NB4 (cell line): Measurements from ENCODE around the gene BARHL1.

Source experiments
- DNase-seq: peaks from one replicate; pipeline ENCODE4 v3.0.0; 2010; ENCODE audit warnings: low read depth
- H3K4me3 ChIP-seq: one replicate; pipeline ENCODE4 v1.5.1; 2011; ENCODE audit warnings: mild to moderate bottlenecking, low read depth, low read length, moderate library complexity
- MYC ChIP-seq: IDR thresholded peaks from 2 replicates; pipeline ENCODE4 v1.6.1; 2011; ENCODE audit warnings: low read depth, low read length
- POLR2A ChIP-seq: IDR thresholded peaks from 2 replicates; pipeline ENCODE4 v1.6.1; 2011; ENCODE audit warnings: mild to moderate bottlenecking; ENCODE audit not compliant: insufficient read length; ENCODE audit errors: extremely low read depth
- TF ChIP-seq, protein P1 (sequence below): IDR thresholded peaks from one replicate; pipeline ENCODE4 v1.5.1; 2012; ENCODE audit warnings: low read depth, low read length
- TF ChIP-seq, protein P2 (sequence below): IDR thresholded peaks from 2 replicates; pipeline ENCODE4 v1.6.1; 2011; ENCODE audit warnings: low read depth, low read length

Gene BARHL1

DNA sequence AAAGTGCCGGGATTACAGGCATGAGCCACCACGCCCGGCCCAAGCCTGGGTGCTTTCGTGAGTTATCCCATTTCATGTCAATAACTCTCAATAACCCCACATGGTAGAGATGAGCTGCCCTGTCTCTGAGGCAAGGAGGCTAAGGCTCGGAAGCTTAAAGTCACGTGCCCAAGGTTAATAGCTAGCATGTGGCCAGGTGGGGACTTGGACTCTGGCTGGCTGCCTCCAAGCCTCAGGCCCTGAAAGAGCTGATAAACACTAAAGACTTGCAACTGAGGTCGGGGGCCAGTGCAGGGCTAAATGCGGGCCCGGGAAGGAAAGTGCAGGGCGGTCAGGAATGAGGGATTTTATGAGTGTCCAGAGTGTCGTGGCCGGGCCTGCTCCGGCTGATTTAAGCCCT, 30.9 kb upstream of the BARHL1 start:
- no peak for TF ChIP-seq MYC
- TF ChIP-seq POLR2A, result no peak
- TF ChIP-seq, protein P1, sequence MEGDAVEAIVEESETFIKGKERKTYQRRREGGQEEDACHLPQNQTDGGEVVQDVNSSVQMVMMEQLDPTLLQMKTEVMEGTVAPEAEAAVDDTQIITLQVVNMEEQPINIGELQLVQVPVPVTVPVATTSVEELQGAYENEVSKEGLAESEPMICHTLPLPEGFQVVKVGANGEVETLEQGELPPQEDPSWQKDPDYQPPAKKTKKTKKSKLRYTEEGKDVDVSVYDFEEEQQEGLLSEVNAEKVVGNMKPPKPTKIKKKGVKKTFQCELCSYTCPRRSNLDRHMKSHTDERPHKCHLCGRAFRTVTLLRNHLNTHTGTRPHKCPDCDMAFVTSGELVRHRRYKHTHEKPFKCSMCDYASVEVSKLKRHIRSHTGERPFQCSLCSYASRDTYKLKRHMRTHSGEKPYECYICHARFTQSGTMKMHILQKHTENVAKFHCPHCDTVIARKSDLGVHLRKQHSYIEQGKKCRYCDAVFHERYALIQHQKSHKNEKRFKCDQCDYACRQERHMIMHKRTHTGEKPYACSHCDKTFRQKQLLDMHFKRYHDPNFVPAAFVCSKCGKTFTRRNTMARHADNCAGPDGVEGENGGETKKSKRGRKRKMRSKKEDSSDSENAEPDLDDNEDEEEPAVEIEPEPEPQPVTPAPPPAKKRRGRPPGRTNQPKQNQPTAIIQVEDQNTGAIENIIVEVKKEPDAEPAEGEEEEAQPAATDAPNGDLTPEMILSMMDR, result no peak
- TF ChIP-seq, protein P2, sequence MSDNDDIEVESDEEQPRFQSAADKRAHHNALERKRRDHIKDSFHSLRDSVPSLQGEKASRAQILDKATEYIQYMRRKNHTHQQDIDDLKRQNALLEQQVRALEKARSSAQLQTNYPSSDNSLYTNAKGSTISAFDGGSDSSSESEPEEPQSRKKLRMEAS, result no peak
- no peak for DNase-seq
- no peak overlapping the region for H3K4me3 ChIP-seq

DNA sequence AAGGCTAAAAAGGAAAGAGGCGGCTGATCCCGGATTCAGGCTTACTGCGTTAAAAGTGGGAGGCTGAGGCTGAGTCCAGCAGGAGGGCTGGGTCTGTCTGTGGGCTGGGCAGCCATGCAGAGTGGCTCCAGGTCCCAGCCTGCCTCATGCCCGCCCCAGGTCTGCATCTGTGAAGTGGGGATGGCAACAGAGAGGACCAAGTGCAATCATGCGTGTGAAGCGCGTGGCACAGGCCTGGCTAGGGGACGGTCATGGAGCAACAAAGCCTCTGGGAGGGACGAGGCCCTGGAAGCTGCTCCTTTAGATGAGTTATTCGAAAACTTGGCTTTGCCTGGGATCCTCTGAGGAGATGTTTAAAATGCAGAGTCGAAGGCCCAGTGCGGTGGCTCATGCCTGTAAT, 30.4 kb upstream of the BARHL1 start:
- no peak overlapping the region for H3K4me3 ChIP-seq
- TF ChIP-seq, protein P1, result no peak
- TF ChIP-seq POLR2A (no peak), MYC (no peak)
- TF ChIP-seq, protein P2, result no peak
- DNase-seq, result no peak

DNA sequence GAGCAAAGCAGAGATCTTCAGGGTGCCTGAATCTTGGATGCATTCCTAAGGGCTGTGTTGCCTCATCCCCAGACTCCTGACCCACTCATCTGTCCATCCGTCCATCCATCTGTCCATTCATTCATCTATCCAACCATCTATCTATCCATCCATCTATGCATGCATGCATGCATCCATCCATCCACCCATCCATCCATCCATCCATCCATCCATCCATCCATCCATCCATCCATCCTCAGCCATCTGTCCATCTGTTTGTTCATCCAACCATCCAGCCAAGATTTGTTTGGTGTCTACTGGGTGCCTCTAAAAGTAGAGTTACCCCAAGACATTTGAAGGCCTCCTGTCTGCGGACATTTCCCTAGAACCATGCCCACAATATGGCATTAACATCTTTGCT, 27.7 kb upstream of the BARHL1 start:
- no peak overlapping the region for H3K4me3 ChIP-seq
- TF ChIP-seq, protein P1, result no peak
- TF ChIP-seq, protein P2, result no peak
- TF ChIP-seq POLR2A (no peak), MYC (no peak)
- DNase-seq, result no peak

DNA sequence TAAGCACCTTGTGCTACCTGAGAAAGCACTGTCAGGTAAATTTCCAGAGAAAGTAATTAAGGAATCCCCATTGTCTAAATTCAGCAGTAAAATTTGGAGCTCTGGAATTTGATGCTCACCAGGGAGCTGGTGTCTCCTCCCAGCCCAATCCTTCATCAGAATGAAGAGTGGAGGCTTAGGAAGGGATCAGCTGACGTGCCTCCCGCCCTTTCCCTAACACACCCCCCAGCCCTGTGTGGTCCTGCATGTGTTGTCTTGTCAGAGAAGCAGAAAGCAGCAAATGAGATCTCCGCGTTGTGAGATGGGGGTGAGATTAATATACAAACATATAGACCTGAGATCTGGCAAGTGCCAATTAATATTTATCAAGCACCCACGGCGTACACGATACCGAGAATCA, 26.9 kb upstream of the BARHL1 start:
- H3K4me3 ChIP-seq, result no peak overlapping the region
- TF ChIP-seq, protein P1, result no peak
- TF ChIP-seq POLR2A, result no peak
- TF ChIP-seq, protein P2, result no peak
- TF ChIP-seq MYC, result no peak
- DNase-seq, result no peak

DNA sequence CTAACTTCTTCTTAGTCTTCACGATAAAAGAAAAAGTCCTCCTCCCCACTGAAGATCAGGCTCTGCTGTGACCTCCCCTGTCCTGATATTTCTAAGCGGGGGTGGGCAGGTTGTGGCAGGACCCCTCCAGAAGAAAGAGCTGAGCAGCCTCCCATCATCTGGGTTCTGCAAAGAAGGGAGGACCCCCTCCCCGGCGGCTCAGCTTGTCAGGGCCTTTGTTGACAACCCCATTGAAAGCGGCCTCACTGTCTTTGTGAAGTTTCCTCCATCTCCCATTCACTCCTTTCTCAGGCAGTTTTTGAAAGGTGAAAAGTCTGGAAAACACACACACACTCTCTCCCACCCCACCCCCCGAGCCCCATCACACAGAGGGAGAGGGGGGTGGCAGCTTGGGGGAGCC, 26.2 kb upstream of the BARHL1 start:
- TF ChIP-seq, protein P1, result no peak
- TF ChIP-seq POLR2A (no peak), MYC (no peak)
- TF ChIP-seq, protein P2, result no peak
- no peak overlapping the region for H3K4me3 ChIP-seq
- no peak for DNase-seq

DNA sequence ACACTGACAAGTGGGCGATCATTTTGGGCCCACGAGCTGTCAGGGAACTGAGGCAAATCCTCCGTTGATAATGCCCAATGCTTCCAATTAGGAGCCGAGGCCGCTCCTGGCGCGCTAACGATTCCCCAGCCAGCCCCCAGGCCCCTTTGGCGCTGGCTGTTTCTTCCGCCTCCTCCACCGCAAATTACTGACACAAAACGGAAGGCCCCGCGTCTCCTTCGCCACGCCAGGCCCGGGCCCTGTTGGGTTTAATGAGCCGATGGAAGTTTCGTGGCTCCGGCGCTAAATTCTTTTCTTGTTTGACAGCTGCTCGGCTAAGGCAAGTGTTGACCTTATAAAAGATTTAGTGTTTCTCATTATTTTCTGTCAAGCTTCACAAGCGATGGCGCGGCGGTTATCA, 25.7 kb upstream of the BARHL1 start:
- TF ChIP-seq, protein P2, result no peak
- H3K4me3 ChIP-seq, result no peak overlapping the region
- no peak for DNase-seq
